ENCODE results near the gene HPCAL1. TPM values are rescaled to one million over a fixed set of nuclear protein-coding genes. Genes with fewer than 3 reads are reported as not detected.

Gene HPCAL1
- total and polyA plus RNA-seq, 2 of the 8 experiments (the other 6 are each of a cell fraction or from before 2014, with no cell fraction given): 5.8 to 8.6 TPM

DNA sequence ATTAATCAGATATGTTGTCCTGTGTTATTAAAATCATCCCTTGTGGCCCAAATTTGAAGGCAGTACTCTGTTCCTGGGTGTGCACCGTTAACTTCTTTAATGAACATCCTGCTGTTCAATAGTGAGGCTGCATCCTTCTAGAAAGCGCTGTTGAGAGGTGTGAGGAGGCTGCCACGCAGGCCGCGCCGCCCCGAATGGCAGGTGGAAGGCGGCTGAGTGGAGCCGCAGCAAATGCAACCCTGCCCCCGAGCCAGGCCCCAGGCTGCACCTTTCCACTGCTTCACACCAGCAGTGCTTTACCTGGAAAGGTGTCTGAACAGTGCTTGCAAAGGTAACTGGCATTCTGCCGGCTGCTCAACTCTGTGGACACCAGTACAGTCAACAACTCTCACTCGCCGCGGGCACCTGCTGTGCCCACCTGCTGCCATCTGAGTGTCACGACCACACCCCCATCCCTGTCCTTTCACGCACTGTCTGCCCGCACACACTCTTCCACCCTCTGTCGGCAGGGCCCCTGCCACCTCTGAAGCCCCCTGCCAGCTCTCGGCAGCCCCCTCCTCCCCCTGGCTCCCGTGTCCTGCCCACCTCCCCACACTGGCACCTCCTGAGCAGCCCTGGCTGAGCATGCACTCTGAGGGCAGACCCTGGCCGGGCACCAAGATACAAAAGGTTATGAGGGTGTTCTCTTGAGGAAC, 74.5 kb downstream of the HPCAL1 start:
- H4K5ac ChIP-seq (ENCODE audit: insufficient read length, low read depth, low read length): no peak overlapping the region
- ChIA-PET CTCF (ENCODE audit: partially characterized antibody) (interaction anchor here (0.6 kb wide), 1 partner anchor 252 kb away, joined by 3 read pairs; no protein-coding TSS in a partner anchor), POLR2A (ENCODE audit: partially characterized antibody) (no interaction called here)
- 86% methylated on average over 20 of the region's 21 CpGs; no CpG with 5 or more reads in 1 of the 2 experiments for WGBS, 2 experiments (ENCODE audit: extremely low coverage in 1 of 2, insufficient coverage in 1 of 2, insufficient read length in 1 of 2, insufficient replicate concordance in 2 of 2, low coverage in 1 of 2, low lambda C conversion rate in 2 of 2, missing lambda C conversion rate in 1 of 2)
- FAIRE-seq (no peak), DNase-seq (ENCODE audit: low read depth in 1 of 2, low spot score in 2 of 2) (no peak)
- no peak overlapping the region for H3K23ac ChIP-seq (ENCODE audit: insufficient read length)
- H2BK12ac ChIP-seq (ENCODE audit: low read depth, low read length): no peak overlapping the region; the same call in 1 of the 2 replicates
- no peak overlapping the region for H2BK15ac ChIP-seq (ENCODE audit: low read length)
- no peaks in the 10 kb centered on the region for H3K27me3 ChIP-seq (replicated peaks in 1 of 4; ENCODE audit: control insufficient read depth in 3 of 4, extremely low read depth in 1 of 4, insufficient read depth in 3 of 4, low read length in 3 of 4)
- H3K23me2 ChIP-seq (ENCODE audit: low read depth, low read length): no peaks in the 10 kb centered on the region
- no peaks in the 10 kb centered on the region for H3K79me1 ChIP-seq (ENCODE audit: low read depth, low read length)
- peaks cover 2 to 19% (median 10%) of the 10 kb centered on the region in 4 experiments; a peak in 6 of 7 replicates for H3K4me1 ChIP-seq (replicated peaks in 1 of 4; ENCODE audit: control insufficient read depth in 3 of 4, insufficient read depth in 4 of 4, low read length in 3 of 4)
- no peak overlapping the region for H2BK20ac ChIP-seq (ENCODE audit: low read length)
- no peak overlapping the region for H2BK5ac ChIP-seq (ENCODE audit: low read depth, low read length)
- no peaks in the 10 kb centered on the region for H3K36me3 ChIP-seq (ENCODE audit: control insufficient read depth in 2 of 4, insufficient read depth in 4 of 4, low read length in 3 of 4)
- H3K4ac ChIP-seq (replicated peaks; ENCODE audit: insufficient read length, low read depth, low read length): no peak overlapping the region
- H4K8ac ChIP-seq (ENCODE audit: extremely low read depth, insufficient read depth, low read length): no peak overlapping the region
- no peak overlapping the region for H3K18ac ChIP-seq (ENCODE audit: extremely low read depth, low read length)
- H3K9me3 ChIP-seq (ENCODE audit: insufficient read depth in 2 of 2, low read depth in 1 of 2, low read length in 1 of 2): no peaks in the 10 kb centered on the region
- H3K79me2 ChIP-seq (ENCODE audit: control insufficient read depth in 1 of 2, insufficient read depth in 2 of 2, low read length in 2 of 2): no peaks in the 10 kb centered on the region
- no peak overlapping the region for H4K91ac ChIP-seq (replicated peaks; ENCODE audit: insufficient read length, low read length)
- no peak overlapping the region for H3K14ac ChIP-seq (ENCODE audit: insufficient read length)
- no peak overlapping the region for H3K56ac ChIP-seq (replicated peaks; ENCODE audit: insufficient read length, low read depth, low read length)
- H3K4me2 ChIP-seq (ENCODE audit: insufficient read depth in 1 of 2, low read depth in 2 of 2, low read length in 2 of 2): no peak overlapping the region
- no peaks in the 10 kb centered on the region for H4K20me1 ChIP-seq (replicated peaks in 1 of 2; ENCODE audit: control insufficient read depth in 1 of 2, insufficient read depth in 2 of 2, low read length in 2 of 2)
- no peak overlapping the region for H3K27ac ChIP-seq (ENCODE audit: low read depth, low read length)
- H3K9ac ChIP-seq (replicated peaks in 1 of 4; ENCODE audit: extremely low read depth in 1 of 4, low read depth in 3 of 4, low read length in 3 of 4): peak overlapping the region in 1 of 4 experiments; percentile 32; a peak in 1 of 7 replicates
- no peak overlapping the region for H3K4me3 ChIP-seq (ENCODE audit: extremely low read depth in 1 of 4, insufficient read depth in 2 of 4, low read depth in 3 of 4, low read length in 4 of 4)
- H2AK5ac ChIP-seq (ENCODE audit: low read depth, low read length): no peak overlapping the region
- H2AFZ ChIP-seq (ENCODE audit: low read length): no peak overlapping the region
- no peak overlapping the region for H2BK120ac ChIP-seq (replicated peaks; ENCODE audit: low read depth, low read length)
- TF ChIP-seq BACH1 (IDR thresholded peaks at IDR 0.05; ENCODE audit: low read length): no peak
- TF ChIP-seq RAD21 (IDR thresholded peaks at IDR 0.05 in 1 of 2, conservative IDR thresholded peaks at IDR 0.05 in 1 of 2; ENCODE audit: low read depth in 2 of 2, low read length in 2 of 2): no peak
- no peak for TF ChIP-seq SP4 (IDR thresholded peaks at IDR 0.05; ENCODE audit: low read length)
- TF ChIP-seq, protein P1, sequence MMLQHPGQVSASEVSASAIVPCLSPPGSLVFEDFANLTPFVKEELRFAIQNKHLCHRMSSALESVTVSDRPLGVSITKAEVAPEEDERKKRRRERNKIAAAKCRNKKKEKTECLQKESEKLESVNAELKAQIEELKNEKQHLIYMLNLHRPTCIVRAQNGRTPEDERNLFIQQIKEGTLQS (IDR thresholded peaks at IDR 0.05; ENCODE audit: insufficient read depth, low read depth, low read length): no peak
- TF ChIP-seq CHD1 (IDR thresholded peaks at IDR 0.05; ENCODE audit: low read depth, low read length): no peak
- TF ChIP-seq, protein P2, sequence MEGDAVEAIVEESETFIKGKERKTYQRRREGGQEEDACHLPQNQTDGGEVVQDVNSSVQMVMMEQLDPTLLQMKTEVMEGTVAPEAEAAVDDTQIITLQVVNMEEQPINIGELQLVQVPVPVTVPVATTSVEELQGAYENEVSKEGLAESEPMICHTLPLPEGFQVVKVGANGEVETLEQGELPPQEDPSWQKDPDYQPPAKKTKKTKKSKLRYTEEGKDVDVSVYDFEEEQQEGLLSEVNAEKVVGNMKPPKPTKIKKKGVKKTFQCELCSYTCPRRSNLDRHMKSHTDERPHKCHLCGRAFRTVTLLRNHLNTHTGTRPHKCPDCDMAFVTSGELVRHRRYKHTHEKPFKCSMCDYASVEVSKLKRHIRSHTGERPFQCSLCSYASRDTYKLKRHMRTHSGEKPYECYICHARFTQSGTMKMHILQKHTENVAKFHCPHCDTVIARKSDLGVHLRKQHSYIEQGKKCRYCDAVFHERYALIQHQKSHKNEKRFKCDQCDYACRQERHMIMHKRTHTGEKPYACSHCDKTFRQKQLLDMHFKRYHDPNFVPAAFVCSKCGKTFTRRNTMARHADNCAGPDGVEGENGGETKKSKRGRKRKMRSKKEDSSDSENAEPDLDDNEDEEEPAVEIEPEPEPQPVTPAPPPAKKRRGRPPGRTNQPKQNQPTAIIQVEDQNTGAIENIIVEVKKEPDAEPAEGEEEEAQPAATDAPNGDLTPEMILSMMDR (IDR thresholded peaks at IDR 0.05; ENCODE audit: control extremely low read depth in 1 of 3, insufficient read depth in 1 of 3, low read depth in 1 of 3, low read length in 3 of 3): no peak
- TF ChIP-seq SAP30 (IDR thresholded peaks at IDR 0.05; ENCODE audit: insufficient read depth, insufficient replicate concordance, low read length): no peak
- TF ChIP-seq MAFK (IDR thresholded peaks at IDR 0.05; ENCODE audit: low read depth, low read length): no peak
